ENCODE data around the gene RAB7A.
"Not testable (repeated sequence)": the region's sequence is repeated elsewhere in the genome, so short reads cannot be mapped to it uniquely, and the experiment has no call there.

RAB7A gene

DNA sequence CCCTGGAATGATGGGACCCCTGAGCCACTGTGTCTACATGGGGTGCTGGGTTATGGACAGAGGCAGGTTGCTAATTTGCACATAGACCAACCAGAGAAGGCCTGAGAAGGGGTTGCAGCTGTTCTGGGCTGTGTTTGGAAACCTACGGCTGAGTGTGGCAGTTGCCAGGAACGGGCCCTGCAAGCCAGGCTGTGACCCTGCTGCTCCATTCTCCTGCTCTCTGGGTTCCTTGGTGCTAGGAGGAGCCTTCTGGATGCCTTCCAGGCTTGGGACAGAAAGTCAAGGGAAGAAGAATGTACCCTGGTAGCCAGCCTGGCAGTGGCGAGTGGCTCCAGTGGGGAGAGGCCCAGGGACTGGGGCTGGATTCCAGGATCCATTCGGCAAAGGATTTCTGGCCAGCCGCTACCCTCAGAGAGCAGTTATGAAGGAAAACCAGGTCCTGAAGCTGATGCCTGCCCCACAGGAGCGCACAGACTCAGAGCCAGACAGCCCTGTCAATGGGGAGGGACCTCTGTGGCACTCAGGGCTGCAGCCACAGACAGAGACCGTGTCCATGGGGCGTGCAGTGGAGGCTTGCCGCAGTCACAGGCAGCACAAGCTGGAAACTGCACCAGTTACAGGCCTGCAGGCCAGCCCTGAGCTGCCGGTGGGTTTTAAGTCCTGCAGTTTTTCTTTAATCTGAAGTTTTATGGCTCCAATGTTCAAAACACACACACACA is 98.3 kb downstream of the RAB7A start:
- Mint-ChIP-seq H3K27me3 (ENCODE audit: low read depth, poor library complexity) (no peaks in the 10 kb centered on the region), H3K4me3 (no peak overlapping the region), H3K4me1 (no peaks in the 10 kb centered on the region), H3K9me3 (no peaks in the 10 kb centered on the region), H3K27ac (peak overlapping the region; percentile 79), H3K36me3 (ENCODE audit: low read depth) (peaks cover 26% of the 10 kb centered on the region)
- DNase-seq = no peak
- TF ChIP-seq CTCF (IDR thresholded peaks at IDR 0.05) = no peak

GRCh38 chr3:128825117-128825725 is 99.2 kb downstream of the RAB7A start:
- no peaks in the 10 kb centered on the region for H3K4me1 Mint-ChIP-seq
- H3K9me3 Mint-ChIP-seq = no peaks in the 10 kb centered on the region
- DNase-seq = no peak
- no peak for TF ChIP-seq CTCF (IDR thresholded peaks at IDR 0.05)
- no peak overlapping the region for H3K4me3 Mint-ChIP-seq
- H3K36me3 Mint-ChIP-seq (ENCODE audit: low read depth) = peaks cover 16% of the 10 kb centered on the region
- no peaks in the 10 kb centered on the region for H3K27me3 Mint-ChIP-seq (ENCODE audit: low read depth, poor library complexity)
- H3K27ac Mint-ChIP-seq = no peak overlapping the region

GRCh38 chr3:128829087-128829486 is 103.1 kb downstream of the RAB7A start:
- not testable (repeated sequence) for H3K4me3 Mint-ChIP-seq; H3K27ac Mint-ChIP-seq; H3K9me3 Mint-ChIP-seq; H3K4me1 Mint-ChIP-seq; DNase-seq; H3K27me3 Mint-ChIP-seq (ENCODE audit: low read depth, poor library complexity); H3K36me3 Mint-ChIP-seq (ENCODE audit: low read depth)

DNA sequence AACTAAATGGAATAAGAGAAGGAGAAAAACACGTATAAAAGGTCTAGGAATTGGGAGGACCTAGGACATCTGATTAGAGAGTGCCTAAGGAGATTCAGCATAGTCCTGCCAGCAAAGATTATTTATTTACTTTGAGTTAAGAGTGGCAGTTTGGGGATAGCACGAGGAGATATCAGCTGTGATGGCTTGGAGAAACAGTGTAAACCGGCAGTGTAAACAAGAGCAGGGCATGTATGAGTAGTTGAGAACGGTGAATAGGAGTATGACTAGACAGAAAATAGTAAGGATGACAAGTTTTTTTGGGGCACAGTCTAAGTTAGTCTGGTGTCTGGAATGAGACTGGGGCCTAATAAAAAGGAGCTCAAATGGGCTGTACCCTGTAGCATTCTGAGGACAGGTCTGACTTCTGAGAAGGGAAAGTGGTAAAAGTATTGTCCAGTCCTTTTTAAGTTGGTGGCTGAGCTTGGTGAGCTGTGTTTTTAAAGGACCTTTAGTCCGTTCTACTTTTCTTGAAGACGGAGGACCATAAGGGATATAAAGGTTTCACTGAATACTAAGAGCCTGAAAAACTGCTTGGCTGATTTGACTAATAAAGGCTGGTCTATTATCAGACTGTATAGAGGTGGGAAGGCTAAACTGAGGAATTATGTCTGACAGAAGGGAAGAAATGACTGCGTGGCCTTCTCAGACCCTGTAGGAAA is 104.1 kb downstream of the RAB7A start:
- not testable (repeated sequence) for H3K36me3 Mint-ChIP-seq (ENCODE audit: low read depth); DNase-seq; H3K4me1 Mint-ChIP-seq; H3K9me3 Mint-ChIP-seq; H3K4me3 Mint-ChIP-seq; H3K27me3 Mint-ChIP-seq (ENCODE audit: low read depth, poor library complexity); H3K27ac Mint-ChIP-seq

DNA sequence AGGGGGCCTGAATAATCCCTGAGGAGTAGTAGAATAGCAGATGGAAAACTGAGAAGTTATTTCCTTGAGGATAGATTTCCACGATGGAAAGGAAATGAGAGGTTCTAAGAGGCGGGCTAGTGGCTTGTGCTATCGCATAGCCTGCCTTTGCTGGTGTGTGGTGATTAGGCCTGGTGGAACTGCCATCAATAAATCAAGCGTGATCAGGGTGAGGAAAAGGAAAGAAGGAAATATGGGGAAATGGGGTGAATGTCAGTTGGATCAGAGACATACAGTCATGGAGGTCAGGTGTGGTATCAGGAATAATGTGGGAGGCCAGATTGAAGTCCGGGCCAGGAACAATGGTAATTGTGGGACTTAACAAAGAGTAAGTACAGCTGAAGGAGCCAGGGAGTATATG is 104.8 kb downstream of the RAB7A start:
- H3K9me3 Mint-ChIP-seq; H3K27ac Mint-ChIP-seq; DNase-seq; H3K36me3 Mint-ChIP-seq (ENCODE audit: low read depth); H3K4me1 Mint-ChIP-seq; H3K4me3 Mint-ChIP-seq; H3K27me3 Mint-ChIP-seq (ENCODE audit: low read depth, poor library complexity): not testable (repeated sequence)

DNA sequence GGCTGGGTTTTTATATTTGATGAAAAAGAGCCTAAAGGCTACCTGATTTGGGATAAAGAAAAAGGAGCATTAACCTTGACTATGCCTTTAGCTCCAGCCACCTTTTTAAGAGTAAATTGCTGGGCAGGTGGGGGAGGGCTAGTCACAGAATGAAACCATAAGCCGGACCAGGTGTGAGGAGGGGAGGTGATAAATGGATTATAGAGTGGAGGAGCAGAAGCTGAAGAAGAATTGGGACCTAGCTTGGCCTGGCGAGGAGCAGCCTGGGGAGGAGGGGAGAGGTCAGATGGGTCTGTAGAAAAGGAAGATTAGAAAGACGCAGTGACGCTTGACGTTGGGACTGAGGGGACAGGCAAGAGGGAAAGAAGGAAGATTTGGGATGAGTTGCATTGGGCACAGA is 107.0 kb downstream of the RAB7A start:
- H3K27me3 Mint-ChIP-seq (ENCODE audit: low read depth, poor library complexity); H3K27ac Mint-ChIP-seq; H3K9me3 Mint-ChIP-seq; DNase-seq; H3K4me1 Mint-ChIP-seq; H3K4me3 Mint-ChIP-seq; H3K36me3 Mint-ChIP-seq (ENCODE audit: low read depth): not testable (repeated sequence)

DNA sequence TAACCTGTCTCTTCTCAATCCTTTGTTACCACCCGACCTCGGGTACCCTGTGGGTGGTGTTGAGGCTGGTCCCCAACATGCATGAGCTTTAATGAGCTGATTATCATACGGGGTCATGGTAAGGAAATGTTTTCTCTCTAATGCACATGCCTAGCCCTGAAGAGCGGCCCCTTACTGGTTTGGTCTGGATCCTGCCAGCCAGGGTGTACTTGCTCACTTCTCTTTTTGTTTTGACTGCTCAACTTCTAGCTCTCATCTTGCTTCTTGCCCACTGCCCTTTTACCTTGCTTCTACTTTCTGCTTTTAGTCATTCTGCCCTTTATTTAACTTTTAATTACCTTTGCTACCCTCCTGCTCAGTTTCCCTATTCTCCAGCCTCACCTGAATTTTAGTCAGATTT is 109.1 kb downstream of the RAB7A start:
- Mint-ChIP-seq H3K4me3 (no peak overlapping the region), H3K9me3 (no peaks in the 10 kb centered on the region), H3K36me3 (ENCODE audit: low read depth) (no peaks in the 10 kb centered on the region), H3K27me3 (ENCODE audit: low read depth, poor library complexity) (peaks cover 2% of the 10 kb centered on the region), H3K27ac (no peak overlapping the region), H3K4me1 (no peaks in the 10 kb centered on the region)
- no peak for TF ChIP-seq CTCF (IDR thresholded peaks at IDR 0.05)
- DNase-seq = no peak

All from nephron progenitor cell (in vitro differentiated cells).